BJ (cell line): Measurements from ENCODE around the gene RNLS. TPM values are rescaled to one million over a fixed set of nuclear protein-coding genes. Genes with fewer than 3 reads are reported as not detected.
A peak's percentile ranks its signal among the peaks of the same experiment; 100 is the strongest.

ENCODE experiments used
- CTCF ChIA-PET: fragments of 350-600 bp; formaldehyde crosslinking; extraction: SDS; loops from one replicate; lab custom pipeline; 2021; ENCODE audit warnings: antibody characterized with exemption, inconsistent platforms; lab: Yijun Ruan, JAX
- POLR2A ChIA-PET: fragments of 300-600 bp; sonication (Branson Sonifier 250); formaldehyde crosslinking; extraction: SDS; loops from one replicate; lab custom pipeline; 2021; ENCODE audit warnings: antibody characterized with exemption; lab: Charles Lee
- DNase-seq: peaks from one replicate; pipeline ENCODE4 v3.0.0-alpha.2; 2011; ENCODE audit warnings: low read depth
- H3K27me3 ChIP-seq: 2 replicates; pipeline ENCODE4 v1.6.0; 2011; ENCODE audit warnings: low read length; ENCODE audit not compliant: control insufficient read depth, insufficient read depth
- H3K36me3 ChIP-seq: 2 replicates; pipeline ENCODE4 v1.5.1; 2011; ENCODE audit warnings: low read length; ENCODE audit not compliant: control insufficient read depth, insufficient read depth
- H3K4me3 ChIP-seq: 2 replicates; pipeline ENCODE4 v1.5.1; 2011; ENCODE audit warnings: low read depth, mild to moderate bottlenecking, control low read depth, low read length
- CTCF ChIP-seq: IDR thresholded peaks from 2 replicates; pipeline ENCODE4 v1.5.1; 2011; ENCODE audit warnings: low read depth, mild to moderate bottlenecking, control low read depth, inconsistent platforms, low read length, moderate library complexity; ENCODE audit not compliant: insufficient read depth
- polyA plus RNA-seq: library from polyadenylated mRNA; depleted of rRNA; stranded (reverse); fragments of >200 nt; gene quantifications from 2 replicates; pipeline ENCODE4 v1.2.3, GENCODE V29; 2011

RNLS gene
- polyA plus RNA-seq, 1 experiment, result 11.8 TPM

- no peak for TF ChIP-seq CTCF
- ChIA-PET POLR2A (no interaction called here), CTCF (no interaction called here)
- no peak for DNase-seq
- Histone ChIP-seq H3K27me3 (no peaks in the 10 kb centered on the region), H3K36me3 (no peaks in the 10 kb centered on the region), H3K4me3 (no peak overlapping the region)
These were observed 149.4 kb downstream of the RNLS start for GRCh38 chr10:88433565-88434186.

- H3K27me3 ChIP-seq, result no peaks in the 10 kb centered on the region
- POLR2A ChIA-PET, result no interaction called here
- DNase-seq, result no peak
- no peak overlapping the region for H3K4me3 ChIP-seq
- H3K36me3 ChIP-seq, result no peaks in the 10 kb centered on the region
- CTCF ChIA-PET, result no interaction called here
- TF ChIP-seq CTCF, result no peak
These were observed 152.0 kb downstream of the RNLS start for GRCh38 chr10:88431103-88431502.

- no peak for TF ChIP-seq CTCF
- no peak overlapping the region for H3K4me3 ChIP-seq
- ChIA-PET POLR2A (no interaction called here), CTCF (no interaction called here)
- no peaks in the 10 kb centered on the region for H3K27me3 ChIP-seq
- H3K36me3 ChIP-seq, result no peaks in the 10 kb centered on the region
- no peak for DNase-seq
These were observed 154.1 kb downstream of the RNLS start for GRCh38 chr10:88428976-88429375.

- TF ChIP-seq CTCF, result no peak
- peak; percentile 11 for DNase-seq
- no peaks in the 10 kb centered on the region for H3K27me3 ChIP-seq
- H3K36me3 ChIP-seq, result no peaks in the 10 kb centered on the region
- H3K4me3 ChIP-seq, result no peak overlapping the region
- ChIA-PET CTCF (no interaction called here), POLR2A (no interaction called here)
These were observed 154.7 kb downstream of the RNLS start for GRCh38 chr10:88428442-88428841.

GRCh38 chr10:88427024-88427423, 156.1 kb downstream of the RNLS start:
- H3K4me3 ChIP-seq, result no peak overlapping the region
- no peaks in the 10 kb centered on the region for H3K36me3 ChIP-seq
- TF ChIP-seq CTCF, result no peak
- no peak for DNase-seq
- CTCF ChIA-PET, result no interaction called here
- no peaks in the 10 kb centered on the region for H3K27me3 ChIP-seq
- POLR2A ChIA-PET, result no interaction called here
